Activated naive CD8-positive, alpha-beta T cell treated with anti-CD3 and anti-CD28 coated beads for 36 hours (primary cell): Measurements from ENCODE around the gene TMEM134. TPM values are rescaled to one million over a fixed set of nuclear protein-coding genes. Genes with fewer than 3 reads are reported as not detected.

Experiments used
- DNase-seq: peaks from one replicate; pipeline ENCODE4 v3.0.0; 2021
- H3K27ac Mint-ChIP-seq: one replicate; pipeline ENCODE4 v1.8.0; 2022; ENCODE audit warnings: mild to moderate bottlenecking, moderate library complexity, mixed read lengths
- H3K27me3 Mint-ChIP-seq: one replicate; pipeline ENCODE4 v1.8.0; 2022; ENCODE audit warnings: mild to moderate bottlenecking, mixed read lengths
- H3K36me3 Mint-ChIP-seq: one replicate; pipeline ENCODE4 v1.8.0; 2021; ENCODE audit warnings: mild to moderate bottlenecking, mixed read lengths
- H3K4me1 Mint-ChIP-seq: one replicate; pipeline ENCODE4 v1.8.0; 2021; ENCODE audit warnings: mixed read lengths
- H3K4me3 Mint-ChIP-seq: one replicate; pipeline ENCODE4 v1.8.0; 2022; ENCODE audit warnings: mild to moderate bottlenecking, moderate library complexity, mixed read lengths
- H3K9me3 Mint-ChIP-seq: one replicate; pipeline ENCODE4 v1.8.0; 2022; ENCODE audit warnings: mixed read lengths
- total RNA-seq, 2 experiments: library from RNA; stranded (reverse); gene quantifications; one replicate each; pipeline ENCODE4 v1.2.3, GENCODE V29; 2021

Gene TMEM134
- total RNA-seq, 2 experiments from 2014 or later = 43.7 to 45.8 TPM

DNA sequence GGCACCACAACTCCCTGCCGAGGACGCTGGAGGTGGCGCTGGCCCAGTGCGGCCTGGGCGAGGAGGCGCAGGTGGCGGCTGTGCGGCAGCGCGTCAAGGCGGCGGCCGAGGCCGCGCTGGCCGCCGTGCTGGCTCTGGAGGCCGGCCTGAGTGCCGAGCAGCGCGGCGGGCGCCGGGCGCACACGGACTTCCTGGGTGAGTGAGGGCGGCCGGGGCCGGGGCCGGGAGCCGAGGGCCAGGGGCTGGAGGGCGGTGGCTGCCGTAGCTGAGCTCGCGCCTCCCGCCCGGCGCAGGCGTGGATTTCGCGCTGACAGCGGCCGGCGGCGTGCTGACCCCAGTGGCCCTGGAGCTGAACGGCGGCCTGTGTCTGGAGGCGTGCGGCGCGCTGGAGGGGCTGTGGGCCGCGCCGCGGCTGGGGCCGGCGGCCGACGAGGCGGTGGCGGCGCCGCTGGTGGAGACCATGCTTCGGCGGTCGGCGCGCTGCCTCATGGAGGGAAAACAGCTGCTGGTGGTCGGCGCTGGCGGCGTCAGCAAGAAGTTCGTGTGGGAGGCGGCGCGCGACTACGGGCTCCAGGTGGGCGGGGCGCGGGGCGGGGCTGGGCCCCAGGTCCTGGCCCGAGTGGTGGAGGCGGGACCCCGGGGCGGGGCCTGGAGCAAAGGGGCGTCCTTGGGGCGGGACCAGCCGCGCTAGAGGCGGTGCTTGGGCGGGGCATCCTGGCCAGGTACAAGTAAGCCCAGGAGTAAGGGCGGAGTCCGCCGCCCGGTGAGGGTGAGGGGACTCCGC, 48.2 kb downstream of the TMEM134 start:
- Mint-ChIP-seq H3K4me1 (peaks cover 43% of the 10 kb centered on the region), H3K4me3 (peak overlapping the region; percentile 87), H3K36me3 (peaks cover 7% of the 10 kb centered on the region), H3K9me3 (no peaks in the 10 kb centered on the region), H3K27me3 (no peaks in the 10 kb centered on the region), H3K27ac (peak overlapping the region; percentile 93)
- DNase-seq = peak; percentile 99

DNA sequence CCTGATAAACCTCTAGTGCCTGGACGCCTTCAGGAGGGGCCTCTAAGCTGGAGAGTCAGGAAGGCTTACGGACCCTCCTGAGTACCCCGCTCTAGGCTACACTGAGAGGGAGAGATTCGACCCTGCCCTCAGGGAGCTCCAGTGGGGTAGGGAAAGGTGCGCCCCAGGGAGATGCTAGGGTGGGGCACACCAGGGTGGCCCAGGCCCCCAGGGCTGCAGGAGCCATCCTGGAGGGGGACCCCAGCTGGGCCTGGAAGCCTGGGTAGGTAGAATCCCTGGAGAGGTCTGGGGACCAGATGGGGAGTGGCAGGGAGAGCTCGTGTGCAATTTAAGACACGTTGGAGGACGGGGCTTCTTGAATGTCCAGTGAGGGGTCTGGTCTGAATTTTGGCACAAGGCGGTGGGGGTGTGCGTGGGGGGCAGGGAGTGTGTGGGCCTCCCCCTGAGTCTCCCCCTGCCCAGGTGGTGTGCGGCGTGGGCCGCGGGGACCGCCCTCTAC, 48.9 kb downstream of the TMEM134 start:
- H3K9me3 Mint-ChIP-seq = no peaks in the 10 kb centered on the region
- peak; percentile 17 for DNase-seq
- H3K4me3 Mint-ChIP-seq = peak overlapping the region; percentile 87
- H3K36me3 Mint-ChIP-seq = peaks cover 5% of the 10 kb centered on the region
- H3K4me1 Mint-ChIP-seq = peaks cover 42% of the 10 kb centered on the region
- H3K27ac Mint-ChIP-seq = peak overlapping the region; percentile 93
- no peaks in the 10 kb centered on the region for H3K27me3 Mint-ChIP-seq

GRCh38 chr11:67419325-67420049, 49.6 kb downstream of the TMEM134 start:
- H3K27ac Mint-ChIP-seq = peak overlapping the region; percentile 93
- H3K36me3 Mint-ChIP-seq = peaks cover 5% of the 10 kb centered on the region
- no peaks in the 10 kb centered on the region for H3K27me3 Mint-ChIP-seq
- H3K4me1 Mint-ChIP-seq = peaks cover 46% of the 10 kb centered on the region
- DNase-seq = peak; percentile 41
- no peaks in the 10 kb centered on the region for H3K9me3 Mint-ChIP-seq
- H3K4me3 Mint-ChIP-seq = peak overlapping the region; percentile 87

DNA sequence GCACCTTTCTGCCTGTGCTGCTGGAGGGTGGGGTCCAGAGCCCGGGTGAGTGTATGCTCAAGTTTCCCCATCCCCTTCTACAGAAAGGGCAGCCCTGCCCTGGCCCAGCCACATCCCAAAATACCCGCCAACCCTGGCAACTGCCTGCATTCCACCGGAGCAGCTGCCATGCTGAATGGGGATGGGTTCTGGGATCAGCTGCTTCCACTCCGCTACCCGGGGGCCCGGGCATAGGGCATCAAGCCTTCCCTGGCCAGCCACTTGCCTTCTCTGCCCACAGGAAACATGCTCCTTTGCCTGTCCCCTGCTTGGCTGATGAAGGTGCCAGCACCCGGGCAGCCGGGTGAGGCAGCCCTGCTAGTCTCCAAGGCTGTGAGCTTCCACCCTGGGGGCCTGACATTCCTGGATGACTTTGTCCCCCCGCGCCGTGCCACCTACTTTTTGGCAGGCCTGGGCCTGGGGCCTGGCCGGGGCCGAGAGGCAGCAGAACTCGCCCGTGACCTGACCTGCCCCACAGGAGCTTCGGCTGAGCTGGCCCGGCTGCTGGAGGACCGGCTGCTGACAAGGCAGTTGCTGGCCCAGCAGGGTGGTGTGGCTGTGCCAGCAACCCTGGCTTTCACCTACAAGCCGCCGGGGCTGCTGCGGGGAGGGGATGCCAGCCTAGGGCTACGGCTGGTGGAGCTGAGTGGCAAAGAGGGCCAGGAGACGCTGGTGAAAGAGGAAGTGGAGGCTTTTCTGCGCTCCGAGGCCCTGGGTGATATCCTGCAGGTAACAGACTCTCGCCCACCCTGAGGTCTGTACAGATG, 50.4 kb downstream of the TMEM134 start:
- DNase-seq = no peak
- Mint-ChIP-seq H3K4me1 (peaks cover 46% of the 10 kb centered on the region), H3K4me3 (peak overlapping the region; percentile 87), H3K27me3 (no peaks in the 10 kb centered on the region), H3K27ac (peak overlapping the region; percentile 93), H3K9me3 (no peaks in the 10 kb centered on the region), H3K36me3 (peaks cover 5% of the 10 kb centered on the region)

GRCh38 chr11:67417425-67417824, 51.6 kb downstream of the TMEM134 start:
- Mint-ChIP-seq H3K9me3 (no peaks in the 10 kb centered on the region), H3K27me3 (no peaks in the 10 kb centered on the region), H3K27ac (peak overlapping the region; percentile 93), H3K4me1 (peaks cover 54% of the 10 kb centered on the region), H3K36me3 (peaks cover 5% of the 10 kb centered on the region), H3K4me3 (peak overlapping the region; percentile 2)
- DNase-seq = no peak

DNA sequence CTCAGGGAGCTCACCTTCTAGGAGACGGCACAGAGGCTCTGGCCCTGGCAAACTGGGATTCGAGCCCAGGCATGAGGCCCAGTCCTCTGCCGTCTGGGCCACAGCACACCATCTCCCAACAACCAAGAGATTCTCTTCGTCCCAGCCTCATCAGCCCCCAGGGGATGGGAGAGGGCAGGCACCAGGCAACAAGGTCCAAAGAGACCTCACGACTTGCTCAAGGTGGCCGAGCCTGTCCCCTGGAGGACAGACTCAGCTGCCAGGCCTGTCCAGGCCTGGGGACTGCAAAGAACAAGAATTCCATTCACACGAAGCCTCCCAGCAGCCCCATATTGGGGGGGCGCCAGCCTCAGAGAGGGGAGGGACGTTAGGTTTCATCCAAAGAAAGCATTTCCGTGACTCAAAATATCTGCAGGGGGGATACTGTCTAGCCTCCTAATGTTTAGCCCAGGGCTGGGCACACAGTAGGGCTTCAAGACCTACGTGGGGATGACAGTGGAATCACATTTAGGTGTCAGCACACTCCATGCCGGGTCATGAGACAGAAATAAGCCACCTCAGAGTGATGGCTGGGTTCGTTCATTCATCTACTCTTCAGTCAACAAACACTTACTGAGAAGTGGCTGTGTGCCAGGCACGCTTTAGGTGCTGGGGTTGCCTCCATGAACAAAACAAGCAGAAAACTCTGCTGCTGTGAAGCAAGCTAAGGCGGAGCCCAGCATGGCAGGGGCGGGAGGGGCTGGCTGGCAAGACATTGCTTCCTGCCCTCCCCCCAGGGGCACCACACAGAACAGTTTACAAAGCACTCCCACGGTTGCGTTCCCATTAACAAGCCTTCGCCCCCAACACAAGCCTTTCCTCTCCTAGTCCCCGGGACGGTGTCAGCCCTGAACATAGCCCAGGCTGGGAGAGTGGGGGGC, 52.4 kb downstream of the TMEM134 start:
- peaks cover 5% of the 10 kb centered on the region for H3K36me3 Mint-ChIP-seq
- peak overlapping the region; percentile 75 for H3K4me3 Mint-ChIP-seq
- peaks cover 61% of the 10 kb centered on the region for H3K4me1 Mint-ChIP-seq
- H3K9me3 Mint-ChIP-seq = no peaks in the 10 kb centered on the region
- DNase-seq = no peak
- no peaks in the 10 kb centered on the region for H3K27me3 Mint-ChIP-seq
- H3K27ac Mint-ChIP-seq = peak overlapping the region; percentile 89

GRCh38 chr11:67415501-67416304, 53.3 kb downstream of the TMEM134 start, which contains the start of gene CARNS1:
TSS of gene CARNS1 (plus strand) at chr11:67415678. CDS start at chr11:67416200, 522 bp downstream.
- peak within 1 kb of the TSS; percentile 75 for H3K4me3 Mint-ChIP-seq
- H3K27ac Mint-ChIP-seq = peak within 1 kb of the TSS; percentile 89
- H3K4me1 Mint-ChIP-seq = peaks cover 67% of the 10 kb centered on the region
- H3K9me3 Mint-ChIP-seq = no peaks in the 10 kb centered on the region
- peaks cover 4% of the 10 kb centered on the region for H3K36me3 Mint-ChIP-seq
- no peak for DNase-seq
- H3K27me3 Mint-ChIP-seq = no peaks in the 10 kb centered on the region

- peaks cover 73% of the 10 kb centered on the region for H3K4me1 Mint-ChIP-seq
- peaks cover 10% of the 10 kb centered on the region for H3K36me3 Mint-ChIP-seq
- no peak for DNase-seq
- no peak overlapping the region for H3K4me3 Mint-ChIP-seq
- H3K27me3 Mint-ChIP-seq = no peaks in the 10 kb centered on the region
- H3K9me3 Mint-ChIP-seq = no peaks in the 10 kb centered on the region
- no peak overlapping the region for H3K27ac Mint-ChIP-seq
Observed at GRCh38 chr11:67413266-67413849, 55.7 kb downstream of the TMEM134 start.

DNA sequence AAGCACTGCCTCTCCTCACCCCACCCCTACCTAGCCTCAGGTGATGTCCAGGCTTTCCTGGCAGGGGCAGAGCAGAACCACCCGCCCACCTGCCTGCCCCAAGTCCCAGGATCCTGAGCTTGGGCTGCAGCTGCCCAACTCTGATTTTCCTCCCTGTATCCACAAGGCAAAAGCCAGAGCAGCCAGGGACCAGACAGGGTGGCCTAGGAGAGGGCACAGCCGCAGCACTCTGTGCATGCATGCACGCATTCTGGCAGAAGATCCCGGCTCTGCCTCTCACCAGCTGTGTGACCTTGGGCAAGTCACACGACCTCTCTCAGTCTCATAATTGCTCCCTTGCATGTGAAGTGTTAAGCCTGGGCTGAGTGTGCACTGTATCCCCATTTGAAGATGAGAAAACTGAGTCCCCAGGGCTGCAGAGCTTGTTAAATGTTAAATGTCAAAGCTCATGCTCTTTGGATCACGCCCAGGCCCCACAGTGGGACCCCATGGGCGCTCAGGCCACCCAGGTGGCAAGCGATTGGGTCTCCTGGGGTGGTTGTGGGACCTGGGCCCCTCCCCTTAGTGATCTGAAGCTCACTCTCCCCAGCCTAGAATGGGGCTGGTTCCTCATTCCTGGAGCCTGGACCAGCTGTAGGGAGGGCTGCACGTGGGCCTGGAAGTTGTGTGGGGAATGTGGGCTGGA, 56.4 kb downstream of the TMEM134 start:
- Mint-ChIP-seq H3K27me3 (no peaks in the 10 kb centered on the region), H3K27ac (no peak overlapping the region), H3K9me3 (no peaks in the 10 kb centered on the region), H3K36me3 (peaks cover 17% of the 10 kb centered on the region), H3K4me3 (no peak overlapping the region), H3K4me1 (peaks cover 73% of the 10 kb centered on the region)
- DNase-seq = no peak

DNA sequence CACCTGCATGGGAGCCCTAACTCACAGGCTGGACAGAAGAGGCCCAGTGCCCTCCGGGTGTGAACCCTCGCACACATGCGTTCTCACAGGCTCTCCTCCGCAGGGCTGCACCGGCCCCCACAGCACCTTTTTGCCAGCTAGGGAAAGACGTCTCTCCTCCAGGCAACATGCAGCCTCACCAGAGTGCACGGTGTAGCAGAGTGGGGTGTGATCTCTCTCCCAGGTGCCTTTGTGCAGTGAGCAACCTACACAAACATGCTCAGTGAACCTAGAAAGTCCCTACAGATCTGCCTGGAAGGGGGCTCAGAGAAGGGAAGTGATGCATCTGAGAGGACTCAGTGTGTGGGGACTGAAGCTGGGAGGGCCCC, 57.3 kb downstream of the TMEM134 start:
- H3K9me3 Mint-ChIP-seq = no peaks in the 10 kb centered on the region
- peak overlapping the region; percentile 18 for H3K27ac Mint-ChIP-seq
- no peak for DNase-seq
- no peak overlapping the region for H3K4me3 Mint-ChIP-seq
- no peaks in the 10 kb centered on the region for H3K27me3 Mint-ChIP-seq
- peaks cover 23% of the 10 kb centered on the region for H3K36me3 Mint-ChIP-seq
- H3K4me1 Mint-ChIP-seq = peaks cover 74% of the 10 kb centered on the region
